KOPT-K1 (cell line): ENCODE data around the gene NUDT22.

Experiments
- H3K27ac ChIP-seq: fragments of 200-600 bp; sonication (generic); 2 replicates; pipeline ENCODE4 v1.5.1; 2016; ENCODE audit warnings: antibody characterized with exemption, mild to moderate bottlenecking, low read depth, low read length; ENCODE audit not compliant: poor library complexity, severe bottlenecking
- H3K36me3 ChIP-seq: fragments of 200-600 bp; sonication (generic); 2 replicates; pipeline ENCODE4 v1.5.1; 2017; ENCODE audit warnings: antibody characterized with exemption, mild to moderate bottlenecking, low read length, moderate library complexity; ENCODE audit not compliant: insufficient read depth
- H3K9me3 ChIP-seq: fragments of 200-600 bp; sonication (generic); 2 replicates; pipeline ENCODE4 v1.5.1; 2017; ENCODE audit warnings: antibody characterized with exemption, low read length, mild to moderate bottlenecking; ENCODE audit not compliant: insufficient read depth, poor library complexity, severe bottlenecking

Gene NUDT22

DNA sequence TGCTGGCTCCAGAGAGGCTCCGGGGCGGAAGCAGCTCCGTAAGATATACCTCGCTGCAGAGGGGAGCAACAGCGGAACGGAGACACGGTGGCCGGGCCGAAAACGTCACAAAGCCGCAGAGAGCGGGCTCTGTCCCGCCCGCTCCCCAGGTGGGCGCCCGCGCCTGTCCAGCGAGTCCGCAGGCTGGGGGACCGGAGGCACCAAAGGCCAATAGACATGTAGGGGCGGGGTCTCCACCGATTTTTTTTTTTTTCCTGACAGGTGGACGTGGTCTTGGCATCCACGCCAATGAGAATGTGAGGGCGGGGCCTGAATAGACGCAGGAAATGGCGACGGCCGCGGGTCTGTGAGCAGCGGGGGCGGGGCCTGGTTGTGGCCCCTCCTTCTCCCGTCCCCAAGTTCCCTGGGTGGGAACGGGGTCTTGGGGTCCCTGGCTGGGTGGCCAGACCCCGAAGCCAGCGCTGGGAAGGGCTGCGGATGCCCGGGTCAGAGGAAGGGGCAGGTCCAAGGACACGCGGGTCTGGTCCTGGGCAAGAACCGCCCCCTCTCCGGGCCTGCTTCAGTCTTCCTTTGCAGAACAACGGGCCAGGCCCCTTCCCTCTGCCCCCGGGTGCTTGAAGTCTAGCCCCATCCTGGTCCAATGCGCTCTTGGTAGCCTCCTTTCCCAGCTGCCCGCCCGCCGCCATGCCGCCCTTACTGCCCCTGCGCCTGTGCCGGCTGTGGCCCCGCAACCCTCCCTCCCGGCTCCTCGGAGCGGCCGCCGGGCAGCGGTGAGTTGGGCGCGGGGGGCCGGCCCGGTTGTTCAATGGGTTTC, 4.3 kb downstream of the NUDT22 start, which contains the start of gene DNAJC4:
Gene DNAJC4 (plus strand): TSS at position 378 of the 814 bp plus-strand sequence. CDS start 307 bp downstream, at position 685.
- Histone ChIP-seq H3K36me3 (peaks cover 3% of the 10 kb centered on the region; the same call in 1 of the 2 replicates), H3K27ac (peak within 1 kb of the TSS; percentile 60), H3K9me3 (no peaks in the 10 kb centered on the region)

GRCh38 chr11:64230985-64231365, 4.9 kb downstream of the NUDT22 start:
- Histone ChIP-seq H3K36me3 (peaks cover 3% of the 10 kb centered on the region; the same call in 1 of the 2 replicates), H3K9me3 (no peaks in the 10 kb centered on the region), H3K27ac (peak overlapping the region; percentile 60)

DNA sequence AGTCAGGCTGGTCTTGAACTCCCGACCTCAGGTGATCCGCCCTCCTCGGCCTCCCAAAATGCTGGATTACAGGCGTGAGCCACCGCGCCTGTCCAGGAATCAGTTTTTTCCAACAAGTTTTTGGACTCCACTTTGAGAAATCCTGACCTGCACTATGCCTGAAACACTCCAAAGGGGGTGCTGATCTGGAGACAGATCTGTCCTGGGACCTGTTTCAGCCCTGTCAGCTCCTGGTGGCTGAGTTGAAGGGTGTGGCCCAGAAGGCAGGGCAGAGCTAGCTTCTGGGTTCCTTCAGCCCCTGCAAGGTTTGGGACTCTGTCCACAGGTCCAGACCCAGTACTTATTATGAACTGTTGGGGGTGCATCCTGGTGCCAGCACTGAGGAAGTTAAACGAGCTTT, 5.5 kb downstream of the NUDT22 start:
- no peak overlapping the region for H3K27ac ChIP-seq

GRCh38 chr11:64232182-64232966, 6.3 kb downstream of the NUDT22 start:
- H3K36me3 ChIP-seq: peaks cover 7% of the 10 kb centered on the region; the same call in 1 of the 2 replicates
- H3K9me3 ChIP-seq: no peaks in the 10 kb centered on the region
- no peak overlapping the region for H3K27ac ChIP-seq

More for the DNA sequence above, 5.5 kb downstream of the NUDT22 start:
- H3K9me3 ChIP-seq: no peaks in the 10 kb centered on the region
- H3K36me3 ChIP-seq: peaks cover 3% of the 10 kb centered on the region; the same call in 1 of the 2 replicates

DNA sequence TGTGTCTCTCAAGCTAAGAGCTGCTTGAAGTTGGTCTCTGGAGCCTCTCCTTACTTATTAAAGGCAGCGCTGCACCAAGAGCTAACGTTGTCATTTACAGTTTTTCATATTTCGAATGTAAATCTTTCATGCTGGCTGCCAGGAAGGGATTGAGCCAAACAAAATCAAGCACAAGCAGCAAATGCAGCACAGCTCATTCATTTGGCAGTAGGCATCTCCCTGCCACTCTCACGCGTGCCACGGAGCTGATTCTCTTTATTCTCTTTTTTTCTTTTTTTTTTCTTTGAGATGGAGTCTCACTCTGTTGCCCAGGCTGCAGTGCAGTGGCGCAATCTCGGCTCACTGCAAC, 6.9 kb downstream of the NUDT22 start:
- Histone ChIP-seq H3K36me3 (peaks cover 13% of the 10 kb centered on the region; the same call in 1 of the 2 replicates), H3K27ac (no peak overlapping the region), H3K9me3 (no peaks in the 10 kb centered on the region)

DNA sequence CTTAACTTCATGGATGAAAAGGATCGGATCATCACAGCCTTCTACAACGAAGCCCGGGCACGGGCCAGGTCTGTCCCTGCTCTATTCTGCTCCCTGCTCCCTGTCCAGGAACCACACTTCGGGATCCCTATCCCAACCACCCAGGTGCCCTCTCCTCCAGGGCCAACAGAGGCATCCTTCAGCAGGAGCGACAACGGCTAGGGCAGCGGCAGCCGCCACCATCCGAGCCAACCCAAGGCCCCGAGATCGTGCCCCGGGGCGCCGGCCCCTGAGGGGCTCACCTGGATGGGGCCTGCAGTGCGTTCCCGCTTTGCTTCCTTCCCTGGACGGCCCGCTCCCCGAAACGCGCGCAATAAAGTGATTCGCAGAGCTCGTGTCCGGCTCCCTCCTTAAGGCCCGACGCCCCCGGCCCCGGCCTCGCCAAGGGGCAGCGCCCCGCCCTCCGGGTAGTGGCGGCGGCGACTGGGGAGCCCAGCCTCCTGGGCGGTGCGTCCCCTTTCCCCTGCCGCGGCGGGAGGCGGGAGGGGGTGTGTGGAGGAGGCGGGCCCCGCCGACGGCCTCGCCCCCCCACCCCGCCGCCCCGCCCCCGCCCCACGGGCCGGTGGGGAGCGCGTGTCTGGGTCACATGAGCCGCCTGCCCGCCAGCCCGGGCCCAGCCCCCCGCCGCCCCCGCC, 8.0 kb downstream of the NUDT22 start, which contains the start of gene VEGFB:
Gene VEGFB (plus strand): TSS at position 672 of the 674 bp plus-strand sequence. CDS start 250 bp downstream, outside the sequence.
- H3K9me3 ChIP-seq: no peaks in the 10 kb centered on the region
- H3K27ac ChIP-seq: peak within 1 kb of the TSS; percentile 60
- H3K36me3 ChIP-seq: peaks cover 23% of the 10 kb centered on the region

DNA sequence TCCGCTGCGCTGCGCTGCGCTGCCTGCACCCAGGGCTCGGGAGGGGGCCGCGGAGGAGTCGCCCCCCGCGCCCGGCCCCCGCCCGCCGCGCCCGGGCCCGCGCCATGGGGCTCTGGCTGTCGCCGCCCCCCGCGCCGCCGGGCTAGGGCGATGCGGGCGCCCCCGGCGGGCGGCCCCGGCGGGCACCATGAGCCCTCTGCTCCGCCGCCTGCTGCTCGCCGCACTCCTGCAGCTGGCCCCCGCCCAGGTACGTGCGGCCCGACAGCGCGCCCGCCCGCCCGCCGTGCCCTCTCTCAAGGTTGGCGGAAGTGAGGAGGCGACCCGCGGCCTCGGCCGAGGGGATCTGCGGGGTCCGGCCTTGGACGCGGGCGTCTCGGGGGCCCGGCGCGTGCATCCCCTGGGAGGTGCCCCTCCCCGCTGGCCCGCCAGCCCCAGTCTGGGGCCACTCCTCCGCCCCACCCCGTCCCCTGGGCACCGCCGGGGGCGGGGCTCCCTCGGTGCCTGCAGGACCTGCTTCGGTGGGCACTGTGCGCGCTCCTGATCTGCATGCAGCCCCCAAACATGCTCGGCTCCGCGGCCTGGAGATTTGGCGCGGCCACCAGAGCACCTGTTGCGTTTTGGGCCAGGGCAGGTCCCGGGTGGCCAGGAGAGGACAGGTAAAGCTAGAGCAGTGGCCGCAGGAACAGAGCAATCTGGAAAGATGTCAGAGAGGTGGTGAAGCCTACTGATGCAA, 8.7 kb downstream of the NUDT22 start:
- H3K36me3 ChIP-seq: peaks cover 21% of the 10 kb centered on the region
- H3K27ac ChIP-seq: peak overlapping the region; percentile 60
- H3K9me3 ChIP-seq: no peaks in the 10 kb centered on the region

- H3K9me3 ChIP-seq: no peaks in the 10 kb centered on the region
- H3K36me3 ChIP-seq: peaks cover 21% of the 10 kb centered on the region
- H3K27ac ChIP-seq: peak overlapping the region; percentile 60
These were observed 9.5 kb downstream of the NUDT22 start for GRCh38 chr11:64235437-64236161.

GRCh38 chr11:64237484-64237951, 11.4 kb downstream of the NUDT22 start:
- Histone ChIP-seq H3K9me3 (no peaks in the 10 kb centered on the region), H3K27ac (no peak overlapping the region), H3K36me3 (peaks cover 21% of the 10 kb centered on the region)

- Histone ChIP-seq H3K27ac (no peak overlapping the region), H3K9me3 (no peaks in the 10 kb centered on the region), H3K36me3 (peaks cover 23% of the 10 kb centered on the region)
These were observed 12.0 kb downstream of the NUDT22 start for GRCh38 chr11:64238076-64238475.

DNA sequence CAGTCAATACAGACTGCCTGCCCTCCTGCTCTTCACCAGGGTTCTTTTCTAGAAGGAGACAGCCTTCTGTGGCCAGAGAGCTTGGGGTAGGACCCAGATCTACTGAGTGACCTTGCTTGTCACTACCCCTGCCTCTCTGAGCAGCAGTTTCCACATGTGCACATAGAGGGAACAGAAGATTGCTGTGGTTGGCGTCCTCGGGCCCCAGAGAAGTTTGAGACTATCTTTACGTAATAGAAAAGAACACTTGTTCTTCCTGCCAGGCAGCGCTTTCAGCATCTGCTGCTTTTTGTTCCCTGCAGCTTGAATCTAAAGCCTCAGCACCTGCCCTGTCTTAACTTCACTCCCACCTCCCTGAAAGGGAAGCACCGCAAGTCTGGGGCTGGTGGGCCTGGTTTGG, 12.9 kb downstream of the NUDT22 start:
- no peak overlapping the region for H3K27ac ChIP-seq
- H3K9me3 ChIP-seq: no peaks in the 10 kb centered on the region
- H3K36me3 ChIP-seq: peaks cover 32% of the 10 kb centered on the region

DNA sequence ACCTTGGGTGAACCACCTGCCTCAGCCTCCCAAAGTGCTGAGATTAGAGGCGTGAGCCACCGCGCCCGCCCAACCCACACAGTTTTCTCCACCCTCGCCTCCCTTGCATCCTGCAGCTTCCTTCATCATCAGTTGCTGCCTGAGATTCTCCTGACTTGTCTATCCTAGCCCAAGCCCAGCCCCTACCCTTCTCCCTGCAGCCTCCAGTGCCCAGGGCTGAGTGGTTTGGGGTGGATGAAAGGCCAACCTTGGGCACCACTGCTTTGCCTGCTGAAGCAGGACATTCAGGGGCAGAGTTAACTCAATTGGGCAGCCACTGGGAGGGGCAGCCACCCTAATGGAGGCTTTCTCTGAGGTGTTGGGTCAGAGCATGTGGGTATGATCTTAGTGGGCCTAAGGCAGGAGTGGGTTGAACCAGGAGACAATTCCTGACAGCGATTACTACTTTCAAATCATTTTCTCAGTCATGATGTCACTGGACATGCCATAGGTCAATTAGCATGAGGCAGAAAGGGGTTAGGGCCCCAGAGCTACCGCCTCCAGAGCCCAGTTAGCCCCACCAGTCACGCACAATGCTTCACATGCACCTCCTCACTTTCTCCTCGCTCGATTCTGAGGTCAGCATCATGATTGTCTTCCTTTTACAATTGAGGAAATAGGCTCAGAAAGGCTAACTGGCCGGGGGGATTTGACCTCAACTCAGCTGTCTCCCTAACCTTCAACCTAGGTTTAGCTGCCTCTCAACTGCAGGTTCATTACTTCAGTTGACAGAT, 13.8 kb downstream of the NUDT22 start:
- Histone ChIP-seq H3K9me3 (no peaks in the 10 kb centered on the region), H3K27ac (peak overlapping the region; percentile 91), H3K36me3 (peaks cover 39% of the 10 kb centered on the region)
